HG03159 (cell line): ENCODE measurements around the gene PROM2.

Experiments
- ATAC-seq: cut with Tn5 transposase; IDR thresholded peaks from one replicate; pipeline ENCODE4 v1.9.1; 2021; ENCODE audit warnings: mild to moderate bottlenecking, moderate library complexity; ENCODE audit not compliant: unreplicated experiment

PROM2 gene

DNA sequence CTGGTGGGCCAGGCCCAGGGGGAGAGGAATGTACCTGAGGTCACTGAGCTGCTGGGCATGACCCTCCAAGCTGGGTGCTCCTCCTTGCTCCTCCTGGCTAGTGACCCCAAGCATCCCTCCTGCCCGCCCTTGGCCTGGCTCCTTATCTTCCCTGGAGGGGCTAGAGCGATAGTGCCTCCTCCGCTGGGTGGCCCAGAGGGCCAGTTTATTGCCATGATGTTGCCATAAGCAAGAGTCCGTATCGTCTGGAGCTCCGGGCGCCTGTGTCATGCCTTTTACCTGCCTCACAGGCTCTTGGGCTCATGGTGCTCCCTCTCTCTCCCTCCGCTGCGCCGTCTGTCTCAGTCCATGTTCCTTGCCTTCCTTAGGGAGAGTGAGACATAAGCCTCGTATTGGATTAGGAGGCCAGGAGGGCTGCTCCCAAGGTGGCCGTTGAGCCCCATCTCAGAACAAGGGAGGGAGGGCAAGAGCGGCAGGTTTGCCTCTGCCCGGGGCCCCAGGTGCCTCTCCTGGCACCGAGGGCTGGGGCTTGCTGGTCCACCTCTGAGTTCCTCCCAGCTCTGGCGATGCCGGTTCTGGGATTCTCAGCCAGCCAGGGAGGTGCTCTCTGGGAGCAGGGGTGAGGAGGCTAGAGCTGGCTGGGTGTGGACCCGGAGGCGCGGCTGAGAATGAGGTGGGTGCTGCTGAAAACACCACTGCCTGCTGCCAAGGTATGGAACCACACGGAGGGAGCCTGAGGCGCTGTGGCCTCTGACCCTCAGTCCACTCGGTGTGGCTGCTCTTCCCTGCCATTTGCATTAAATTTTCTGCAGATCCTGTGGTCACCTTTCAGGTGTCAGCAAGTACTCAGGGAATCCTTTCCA lies 45.5 kb downstream of the PROM2 start:
- ATAC-seq: no peak

DNA sequence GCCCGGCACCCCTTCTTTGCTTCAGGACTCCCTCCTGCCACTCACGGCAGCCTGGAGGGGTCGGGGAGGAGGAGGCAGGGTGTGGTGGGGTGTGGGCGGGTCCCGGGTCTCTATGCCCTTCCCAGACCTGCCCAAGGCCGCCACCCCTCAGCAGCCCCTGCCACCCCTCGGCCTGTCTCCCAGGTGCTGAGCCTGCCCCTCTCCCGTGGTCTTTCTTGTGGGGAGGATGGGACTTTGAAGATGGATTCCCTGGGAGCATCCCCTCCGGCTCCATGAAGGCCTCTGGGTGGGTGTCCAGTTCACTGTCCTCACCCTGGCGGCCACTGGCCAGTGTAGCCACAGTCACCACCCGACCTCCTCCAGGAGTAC lies 46.1 kb downstream of the PROM2 start:
- no peak for ATAC-seq

DNA sequence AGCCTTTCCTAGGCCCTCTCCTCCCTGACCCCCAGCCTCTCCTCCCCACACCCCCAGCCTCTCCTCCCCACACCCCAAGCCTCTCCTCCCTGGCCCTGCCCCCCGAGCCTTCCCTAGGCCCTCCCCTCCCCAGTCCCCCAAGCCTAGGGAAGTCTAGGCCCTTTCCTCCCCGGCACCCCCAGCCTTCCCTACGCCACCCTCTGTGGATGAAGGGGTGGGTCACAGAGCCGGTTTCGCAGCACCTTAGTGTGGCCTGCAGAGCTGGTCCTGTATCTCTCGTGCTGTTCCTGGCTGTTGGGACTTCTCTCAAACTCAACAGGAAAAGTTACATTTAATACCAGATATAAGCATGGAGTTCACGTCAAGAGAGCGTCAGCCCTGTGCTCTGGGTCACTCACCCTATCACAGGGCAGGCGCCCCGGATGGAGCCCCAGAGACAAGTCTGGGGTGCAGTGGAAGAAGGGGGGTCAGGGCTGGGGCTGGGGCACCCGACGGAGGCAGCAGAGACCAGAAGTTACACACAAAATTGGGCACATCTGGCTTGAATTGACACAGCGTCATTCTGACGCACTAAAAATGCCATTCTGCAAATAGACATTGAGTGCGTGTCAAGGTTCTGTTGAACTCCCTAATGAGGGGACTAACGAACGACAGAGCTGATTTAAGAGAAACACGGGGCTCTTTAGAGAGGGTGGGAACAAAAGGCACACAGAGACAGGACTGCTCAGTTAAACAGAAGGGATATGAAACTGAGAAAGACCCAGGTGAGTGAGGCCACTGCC lies 46.9 kb downstream of the PROM2 start:
- ATAC-seq: no peak

DNA sequence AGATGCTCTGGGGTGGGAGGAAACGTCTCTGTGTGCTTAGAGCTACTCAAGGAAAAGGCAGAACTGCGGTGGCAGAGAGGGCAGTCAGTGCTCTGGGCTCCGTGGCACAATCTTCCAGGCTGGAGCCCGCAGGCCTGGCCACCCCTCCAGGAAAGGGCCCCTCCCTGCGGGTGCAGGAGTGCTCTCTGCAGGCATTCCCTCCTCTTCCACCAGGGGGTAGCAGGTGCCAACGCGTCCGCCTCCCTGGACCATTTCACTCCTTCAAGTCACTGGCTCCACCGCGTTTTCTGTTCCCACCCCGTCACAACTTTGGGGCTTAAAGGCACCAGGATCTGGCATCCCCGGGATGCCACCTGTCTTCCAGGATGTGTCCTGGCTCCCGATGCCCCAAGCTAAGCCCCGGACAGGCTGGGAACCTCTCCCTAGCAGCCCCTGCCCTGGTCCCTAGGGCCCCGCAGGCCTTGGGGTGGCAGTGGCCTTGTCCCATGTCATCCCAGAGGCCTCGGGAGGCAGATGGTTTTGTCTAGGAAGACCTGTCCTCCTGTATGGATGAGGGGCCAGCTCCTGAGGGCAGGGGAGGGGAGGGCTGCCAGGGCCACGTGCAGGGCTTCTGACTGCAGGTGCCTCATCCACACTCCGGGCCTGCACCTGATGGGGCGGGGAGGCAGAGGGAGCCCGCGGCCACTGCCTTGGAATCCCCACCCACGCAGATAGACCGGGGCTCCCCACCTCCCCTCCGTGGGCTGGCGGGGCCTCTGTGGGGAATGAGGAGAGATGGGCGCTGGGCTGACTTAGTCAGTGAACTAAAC lies 49.3 kb downstream of the PROM2 start:
- ATAC-seq: no peak

DNA sequence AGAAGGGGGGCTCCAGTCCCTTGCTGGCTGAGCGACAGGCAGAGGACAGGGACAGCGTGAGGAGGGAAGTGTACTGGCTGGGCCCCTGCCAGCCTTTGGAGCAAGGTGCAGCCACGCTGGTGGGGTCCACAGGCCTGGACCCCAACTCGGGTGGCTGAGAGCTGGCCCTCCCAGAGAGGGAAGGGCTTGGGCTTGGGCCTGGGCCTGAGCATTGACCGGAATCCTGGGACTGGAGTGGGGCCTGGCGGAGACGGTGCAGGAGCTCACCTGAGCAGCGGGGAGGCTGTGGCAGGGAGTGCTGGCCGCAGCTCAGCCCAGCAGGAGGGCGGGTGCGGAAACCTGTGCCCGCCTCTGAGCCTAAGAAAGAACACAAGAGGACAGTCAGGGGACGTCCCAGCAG lies 50.8 kb downstream of the PROM2 start:
- ATAC-seq: no peak

DNA sequence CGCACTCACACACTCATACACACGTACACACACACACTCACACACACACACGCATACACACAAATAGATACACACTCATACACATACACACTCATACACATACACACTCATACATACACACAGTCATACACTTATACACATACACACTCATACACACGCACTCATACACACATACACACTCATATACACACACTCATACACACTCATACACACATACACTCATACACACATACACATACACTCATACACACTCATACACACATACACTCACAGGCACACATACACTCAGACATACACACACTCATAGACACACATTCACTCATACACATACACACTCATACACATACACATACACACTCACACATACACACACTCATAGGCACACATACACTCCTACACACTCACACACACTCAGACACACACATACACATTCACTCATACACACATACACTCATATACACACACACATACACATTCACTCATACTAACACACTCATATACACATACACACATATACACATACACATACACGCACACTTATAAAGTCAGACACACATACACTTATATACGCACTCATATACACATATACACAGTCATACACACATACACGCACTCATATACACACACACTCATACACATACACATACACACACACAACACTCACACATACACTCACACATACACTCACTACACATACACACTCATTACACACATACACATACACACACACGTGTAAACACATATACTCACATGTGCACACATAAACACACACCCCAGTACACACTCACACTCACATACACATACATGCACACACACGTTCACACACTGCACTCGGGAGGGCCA lies 51.6 kb downstream of the PROM2 start:
- ATAC-seq: no peak

DNA sequence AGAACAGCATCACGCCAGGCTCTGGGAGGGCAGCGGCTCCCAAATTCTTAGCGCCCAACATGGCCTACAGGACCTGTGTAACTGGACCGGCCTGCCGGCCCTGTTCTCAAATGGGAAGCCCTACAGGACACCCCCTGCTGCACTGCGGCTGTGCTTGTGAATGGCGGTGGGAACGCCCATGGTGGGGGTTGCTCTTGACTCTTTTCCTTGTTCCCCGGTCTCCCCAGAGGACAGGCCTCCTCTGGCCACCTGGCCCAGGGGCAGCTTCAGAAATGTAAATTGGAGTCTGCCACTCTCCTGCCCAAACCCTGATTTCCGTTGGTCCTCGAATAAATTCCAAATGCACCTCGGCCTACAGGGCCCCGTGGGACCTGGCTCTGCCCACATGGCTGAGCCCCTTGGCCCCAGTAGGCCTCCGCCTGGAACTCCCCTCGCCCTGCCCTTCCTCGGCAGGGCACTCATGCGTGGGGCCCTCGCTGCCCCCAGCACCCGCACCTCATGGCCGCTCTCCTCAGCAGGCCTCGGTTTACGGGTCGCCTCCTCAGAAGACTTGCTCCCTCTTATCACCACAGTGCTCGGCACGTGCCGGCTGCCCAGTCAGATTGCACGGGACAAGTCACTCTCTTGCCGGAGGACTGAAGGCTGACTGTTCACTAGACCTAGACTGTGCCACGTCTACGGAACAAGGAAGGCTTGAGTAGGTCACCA lies 52.3 kb downstream of the PROM2 start:
- ATAC-seq: no peak

DNA sequence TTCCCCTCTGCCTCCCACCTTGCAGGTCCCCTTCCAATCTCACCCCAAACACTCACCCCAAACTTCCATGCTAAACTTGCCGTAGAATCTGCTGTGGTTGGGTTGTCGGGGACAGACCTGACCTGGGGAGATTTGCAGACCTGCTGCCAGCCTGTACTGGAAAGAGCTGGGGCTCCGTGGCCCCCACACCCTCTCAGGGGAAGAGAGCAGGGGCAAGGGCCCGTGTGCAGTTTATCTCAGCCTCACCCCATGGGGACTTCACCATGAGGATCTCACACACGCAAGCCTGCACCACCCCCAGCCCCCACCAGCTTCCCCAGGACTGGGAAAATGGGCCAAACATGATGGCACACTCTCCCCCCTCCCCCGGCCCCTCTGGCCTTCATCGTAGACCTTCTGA lies 53.6 kb downstream of the PROM2 start:
- ATAC-seq: no peak

DNA sequence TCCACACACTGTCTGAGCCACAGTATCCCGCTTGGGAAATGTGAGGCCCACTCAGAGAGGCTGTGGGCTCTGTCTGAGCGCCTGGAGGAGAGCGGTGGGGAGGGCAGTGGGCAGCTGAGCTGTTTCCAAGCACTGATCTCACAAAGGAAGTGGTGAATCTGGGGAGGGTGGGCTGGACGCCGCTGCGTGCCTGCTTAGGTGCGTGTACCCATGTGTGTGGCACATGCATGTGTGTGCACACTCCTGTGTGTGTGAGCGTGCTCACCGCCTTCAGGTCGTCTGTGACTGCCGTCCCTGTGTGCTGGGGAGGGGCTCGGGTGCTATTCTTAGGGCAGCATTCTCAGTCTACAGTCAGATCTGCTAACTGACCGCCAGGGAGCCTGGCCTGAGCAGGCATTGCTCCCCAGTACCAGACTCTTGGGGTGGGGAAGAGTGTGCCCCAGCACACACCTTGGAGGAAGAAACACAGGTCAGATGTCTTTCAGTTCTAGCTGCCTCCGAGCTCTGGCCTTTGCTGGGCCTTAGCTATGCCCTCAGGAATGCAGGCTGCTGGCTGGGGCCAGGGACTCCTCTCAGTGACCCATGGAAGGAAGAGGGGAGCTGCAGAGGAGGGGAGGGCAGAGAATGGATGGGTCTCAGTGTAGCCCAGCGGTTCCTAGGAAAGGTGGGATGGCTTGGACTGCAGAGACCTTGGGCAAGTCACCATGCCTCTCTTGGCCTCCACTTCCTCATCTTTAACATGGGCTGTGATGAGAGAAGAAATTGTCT lies 54.3 kb downstream of the PROM2 start:
- no peak for ATAC-seq

DNA sequence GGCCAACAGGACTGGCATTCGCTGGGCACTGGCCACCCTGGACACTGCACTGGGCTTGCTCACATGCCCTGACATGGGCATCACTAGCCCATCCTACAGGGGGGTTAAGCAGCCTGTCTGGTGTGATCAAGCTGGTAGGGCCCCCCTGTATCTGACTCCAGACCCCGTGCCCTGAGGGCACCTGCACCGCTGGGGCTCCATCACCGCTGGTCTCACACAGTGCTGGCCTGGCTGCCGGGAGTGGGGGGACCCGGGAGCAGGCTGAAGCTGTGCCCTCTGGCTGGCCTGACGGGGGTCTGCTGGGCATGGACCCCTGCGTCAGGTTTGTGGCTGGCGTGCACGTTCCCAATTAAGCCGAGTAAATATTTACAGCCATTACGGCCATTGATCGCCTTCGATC lies 55.2 kb downstream of the PROM2 start:
- no peak for ATAC-seq

DNA sequence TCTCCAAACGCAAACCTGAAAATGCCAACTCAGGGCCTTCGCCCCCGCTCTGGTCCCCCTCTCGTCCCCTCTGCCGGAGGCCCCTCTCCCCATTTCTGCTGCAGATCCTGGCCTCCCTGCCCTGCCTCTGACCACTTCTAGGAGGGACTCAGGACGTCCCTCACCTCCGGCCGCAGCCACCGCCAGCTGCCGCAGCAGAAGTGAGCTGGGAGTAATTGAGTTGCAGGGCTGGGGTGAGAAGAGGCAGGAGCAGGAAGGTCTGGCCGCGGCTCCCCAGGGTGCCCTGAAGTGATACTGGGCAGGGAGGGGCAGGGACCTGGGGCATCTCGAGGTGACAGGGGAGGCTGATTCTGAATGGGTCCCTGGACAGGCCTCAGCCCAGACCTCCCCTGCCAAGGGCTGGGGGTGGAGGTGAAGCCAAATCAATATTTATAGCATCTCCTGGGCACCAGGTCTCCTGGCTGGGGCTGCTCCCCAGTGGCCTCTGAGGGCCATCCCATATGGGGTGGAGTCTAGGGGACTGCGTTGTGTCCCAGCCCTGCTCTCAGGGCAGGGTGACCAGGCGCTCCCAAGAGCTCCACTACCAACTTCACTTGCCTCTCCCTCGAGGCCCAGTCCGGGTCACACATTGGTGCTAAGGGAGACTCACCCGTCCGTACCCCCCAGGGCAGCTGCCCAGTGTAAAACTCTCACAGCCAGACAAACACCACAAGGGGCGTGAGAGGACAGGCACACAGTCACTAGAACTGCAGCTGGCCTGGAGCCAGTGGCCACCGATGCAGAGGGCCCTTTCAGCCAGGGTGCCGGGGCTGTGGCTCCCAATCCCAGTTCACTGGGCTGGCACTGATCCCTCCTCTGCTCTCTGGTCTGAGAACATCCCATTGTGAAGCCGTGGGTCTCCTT lies 55.9 kb downstream of the PROM2 start:
- no peak for ATAC-seq

DNA sequence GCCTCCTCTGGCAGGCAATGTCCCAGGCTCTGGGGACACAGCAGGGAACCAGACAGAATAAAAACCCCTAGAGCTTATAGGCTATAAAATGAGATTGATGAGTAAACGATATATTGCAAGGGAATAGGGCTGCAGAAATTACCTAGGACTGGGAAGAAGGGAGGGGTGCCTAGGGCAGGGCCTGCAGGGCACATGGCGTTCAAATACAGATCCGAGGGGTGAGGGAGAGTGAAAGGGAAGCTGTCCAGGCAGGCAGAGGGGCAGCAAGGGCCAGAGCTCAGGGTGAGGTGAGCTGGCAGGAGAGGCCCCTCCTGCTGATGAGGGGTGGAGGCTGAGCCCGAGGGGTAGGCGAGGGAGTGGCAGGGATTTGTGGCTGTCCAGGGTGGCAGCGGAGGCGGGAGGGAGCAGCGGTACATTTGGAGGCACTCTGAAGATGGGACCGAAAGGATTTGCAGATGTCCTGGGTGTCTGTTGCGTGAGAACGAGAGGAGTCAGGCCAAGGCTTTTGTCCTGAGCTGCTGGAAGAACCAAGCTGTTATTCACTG lies 56.6 kb downstream of the PROM2 start:
- no peak for ATAC-seq

DNA sequence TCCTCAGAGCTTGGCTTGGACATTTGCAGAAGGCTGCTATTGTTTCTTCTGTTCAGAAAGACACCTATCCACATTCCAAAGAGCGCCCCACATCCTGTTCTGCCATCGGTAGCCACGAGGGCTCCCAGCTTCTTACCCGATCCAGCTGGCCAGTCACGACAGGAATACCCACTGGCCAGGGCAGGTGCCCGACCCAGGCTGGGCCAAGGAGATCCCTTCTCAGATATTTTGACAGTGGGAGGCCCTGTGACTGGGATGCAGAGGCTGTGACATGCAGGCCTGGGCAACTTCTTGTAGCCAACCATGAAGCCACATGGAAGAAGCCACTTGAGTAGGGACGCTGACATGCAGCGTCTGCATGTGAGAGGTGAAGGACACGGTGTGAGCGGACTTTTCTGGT lies 57.4 kb downstream of the PROM2 start:
- no peak for ATAC-seq

DNA sequence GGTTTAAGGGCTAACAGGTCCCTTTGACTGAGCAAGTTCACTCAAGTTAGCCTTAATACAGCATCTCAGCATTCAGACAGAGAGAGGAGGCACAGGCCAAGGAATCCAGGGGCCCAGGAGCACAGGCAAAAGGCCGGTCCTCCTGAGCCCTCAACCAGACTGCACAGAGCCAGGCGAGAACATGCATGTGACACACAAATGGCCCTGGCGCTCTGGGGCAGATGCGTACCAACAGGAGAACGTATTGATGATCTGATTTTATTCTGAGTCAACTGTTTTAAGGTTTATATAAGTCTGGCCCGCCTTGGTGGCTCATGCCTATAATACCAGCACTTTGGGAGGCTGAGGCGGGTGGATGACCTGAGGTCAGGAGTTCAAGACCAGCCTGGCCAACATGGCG lies 57.8 kb downstream of the PROM2 start:
- no peak for ATAC-seq

DNA sequence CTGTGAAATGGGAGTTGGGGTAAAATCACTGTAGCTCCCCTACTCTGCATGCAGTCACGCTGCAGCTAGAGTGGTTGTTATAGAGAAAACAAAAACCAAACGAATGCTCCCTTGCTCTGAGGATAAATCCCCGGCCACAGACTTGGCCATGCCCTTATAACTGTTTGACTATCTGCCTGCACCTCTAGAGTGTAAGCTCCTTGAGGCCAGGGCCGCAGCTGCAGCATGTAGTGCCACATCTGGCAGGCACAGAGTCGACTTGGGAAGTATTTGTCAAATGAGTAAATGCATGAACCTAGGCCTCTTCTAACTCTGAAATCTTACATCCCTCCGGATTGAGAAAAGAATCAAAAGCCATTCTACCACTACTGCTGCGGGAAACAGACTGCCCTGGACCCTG lies 58.8 kb downstream of the PROM2 start:
- no peak for ATAC-seq

DNA sequence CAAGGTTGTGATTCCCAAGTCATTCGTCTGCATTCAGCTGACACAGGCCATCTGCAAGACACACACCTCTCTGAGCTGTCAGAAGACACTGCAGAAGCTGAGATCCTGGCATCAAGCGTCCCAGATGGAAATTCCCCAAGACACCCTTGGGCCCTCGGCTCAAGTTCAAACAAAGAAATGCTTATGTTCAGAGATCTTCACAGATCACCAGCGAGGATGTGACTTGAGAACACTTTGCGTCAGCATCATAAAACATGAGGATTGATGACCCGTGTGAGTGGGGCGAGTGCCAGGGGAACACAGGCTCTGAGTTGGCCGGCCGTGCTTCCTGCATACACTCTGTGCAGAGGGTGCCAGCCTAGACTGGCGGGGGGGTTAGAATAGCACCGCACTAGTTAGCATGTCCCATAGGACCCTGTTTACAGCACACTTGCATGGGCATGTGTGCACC lies 59.7 kb downstream of the PROM2 start:
- no peak for ATAC-seq

DNA sequence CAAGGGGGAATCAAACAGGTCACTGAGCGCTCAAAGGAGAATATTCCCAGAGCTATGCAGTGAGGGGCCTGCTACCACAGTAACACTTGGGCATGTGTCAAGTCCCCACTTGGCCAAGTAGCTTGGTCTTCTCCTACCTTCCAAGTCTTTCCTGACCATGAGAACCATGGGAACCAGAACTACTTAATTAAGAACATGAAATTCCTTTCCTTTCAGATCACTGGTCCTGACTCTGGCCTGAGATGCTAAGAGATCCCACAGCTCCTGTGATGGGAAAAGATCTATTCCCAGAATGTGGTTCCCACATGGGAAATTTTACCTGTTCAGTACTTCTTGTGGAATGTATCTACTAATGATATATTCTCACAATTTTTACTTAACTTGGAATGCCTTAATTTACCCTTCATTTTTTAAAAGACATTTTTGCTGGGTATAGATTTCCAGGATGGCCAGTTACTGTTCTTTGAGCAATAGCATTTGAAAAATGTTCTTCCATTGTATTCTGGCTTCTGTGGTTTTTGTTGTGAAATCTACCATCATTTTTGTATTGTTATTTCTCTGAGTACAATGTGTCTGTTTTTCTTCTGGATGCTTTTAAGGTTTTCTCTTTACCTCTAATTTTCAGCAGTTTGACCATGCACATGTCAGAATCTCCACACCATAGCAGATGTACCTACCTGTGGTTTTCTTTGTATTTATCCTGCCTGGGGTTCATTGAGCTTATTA lies 60.8 kb downstream of the PROM2 start:
- no peak for ATAC-seq
